ENCODE results near the gene KCTD11.

DNA sequence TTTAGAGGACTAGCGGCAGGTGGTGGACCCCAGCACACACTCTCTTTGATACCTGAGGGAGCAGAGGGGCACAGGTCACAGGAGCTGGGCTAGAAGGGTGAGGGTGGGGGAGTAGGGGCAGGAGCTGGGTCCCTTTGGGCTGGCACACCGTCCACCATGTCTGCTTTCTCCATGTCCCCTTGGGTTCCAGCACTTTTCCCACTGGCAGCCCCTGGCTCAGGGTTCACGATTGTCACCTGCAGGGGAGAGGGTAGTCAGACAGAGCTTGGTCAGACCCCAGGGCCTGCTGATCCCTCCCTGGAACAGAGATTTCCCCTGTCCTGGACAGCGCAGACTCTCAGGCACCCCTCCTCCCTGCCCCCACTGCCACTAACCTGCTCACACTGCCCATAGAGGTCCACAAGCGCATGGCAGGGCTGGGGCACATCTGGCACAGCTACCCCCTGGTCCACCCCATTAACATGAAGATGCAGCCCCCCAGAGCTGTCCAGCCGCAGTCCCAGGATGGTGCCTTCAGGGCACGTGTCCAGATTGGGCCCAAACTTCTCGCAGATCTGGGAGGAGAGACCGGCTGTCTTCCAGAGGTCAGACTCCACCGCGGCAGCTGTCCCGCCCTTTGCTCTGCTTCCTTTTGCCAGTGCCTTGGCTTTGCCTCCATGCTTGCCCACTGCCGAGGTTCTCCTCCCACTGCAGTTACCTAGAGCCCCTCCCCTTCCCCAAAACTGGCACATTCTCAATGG is 33.7 kb upstream of the KCTD11 start:
- TF ChIP-seq, protein P1, sequence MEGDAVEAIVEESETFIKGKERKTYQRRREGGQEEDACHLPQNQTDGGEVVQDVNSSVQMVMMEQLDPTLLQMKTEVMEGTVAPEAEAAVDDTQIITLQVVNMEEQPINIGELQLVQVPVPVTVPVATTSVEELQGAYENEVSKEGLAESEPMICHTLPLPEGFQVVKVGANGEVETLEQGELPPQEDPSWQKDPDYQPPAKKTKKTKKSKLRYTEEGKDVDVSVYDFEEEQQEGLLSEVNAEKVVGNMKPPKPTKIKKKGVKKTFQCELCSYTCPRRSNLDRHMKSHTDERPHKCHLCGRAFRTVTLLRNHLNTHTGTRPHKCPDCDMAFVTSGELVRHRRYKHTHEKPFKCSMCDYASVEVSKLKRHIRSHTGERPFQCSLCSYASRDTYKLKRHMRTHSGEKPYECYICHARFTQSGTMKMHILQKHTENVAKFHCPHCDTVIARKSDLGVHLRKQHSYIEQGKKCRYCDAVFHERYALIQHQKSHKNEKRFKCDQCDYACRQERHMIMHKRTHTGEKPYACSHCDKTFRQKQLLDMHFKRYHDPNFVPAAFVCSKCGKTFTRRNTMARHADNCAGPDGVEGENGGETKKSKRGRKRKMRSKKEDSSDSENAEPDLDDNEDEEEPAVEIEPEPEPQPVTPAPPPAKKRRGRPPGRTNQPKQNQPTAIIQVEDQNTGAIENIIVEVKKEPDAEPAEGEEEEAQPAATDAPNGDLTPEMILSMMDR (IDR thresholded peaks at IDR 0.05), result no peak
- TF ChIP-seq POLR2A (IDR thresholded peaks at IDR 0.05), result no peak

All from lower leg skin (tissue), 3 donors.